ENCODE data around the gene CERT1. TPM values are rescaled to one million over a fixed set of nuclear protein-coding genes. Genes with fewer than 3 reads are reported as not detected.

The CERT1 gene
- total RNA-seq, 2 experiments from 2014 or later: 13.3 to 33.6 TPM

DNA sequence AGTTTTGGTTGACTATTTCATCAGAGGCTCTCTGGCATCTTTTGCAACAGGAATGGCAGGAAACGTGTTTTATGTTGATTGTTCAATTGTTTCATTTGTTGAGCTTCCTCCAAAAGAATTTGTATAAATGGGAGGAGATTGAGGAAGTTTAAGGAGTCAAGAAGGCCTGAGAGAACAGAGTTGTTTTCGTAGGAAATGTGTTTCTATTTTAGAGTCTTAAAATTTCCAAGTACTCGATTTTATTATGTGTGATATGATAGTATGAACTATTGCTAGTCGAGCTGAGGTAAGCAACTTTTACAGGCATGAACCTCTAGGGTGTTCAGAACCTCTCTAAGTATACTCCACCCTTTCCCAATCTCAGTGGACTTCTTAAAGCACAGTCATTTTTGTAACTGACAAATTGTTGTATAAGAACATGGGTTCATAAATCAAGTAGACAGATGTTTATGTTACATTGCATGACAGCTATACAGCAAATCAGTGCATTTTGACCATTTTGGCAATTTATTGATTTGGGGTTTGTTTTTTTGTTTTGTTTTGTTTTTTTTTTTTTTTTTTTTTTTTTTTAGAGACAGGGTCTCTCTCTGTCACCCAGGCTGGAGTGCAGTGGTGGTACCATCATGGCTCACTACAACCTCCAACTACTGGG, 47.7 kb upstream of the CERT1 start:
- Histone ChIP-seq H3K79me2 (ENCODE audit: insufficient read depth, low read depth, low read length) (no peaks in the 10 kb centered on the region), H3K4me1 (ENCODE audit: insufficient read depth, low read length, poor library complexity, severe bottlenecking) (no peaks in the 10 kb centered on the region), H3K9me2 (ENCODE audit: insufficient read depth, low read length) (no peaks in the 10 kb centered on the region), H3K4me3 (ENCODE audit: low read depth, low read length, poor library complexity, severe bottlenecking) (no peak overlapping the region), H3K9me3 (ENCODE audit: low read length) (no peaks in the 10 kb centered on the region), H2AFZ (ENCODE audit: low read length) (no peak overlapping the region), H3K36me3 (ENCODE audit: insufficient read depth, low read length) (peaks cover 43% of the 10 kb centered on the region), H3K27ac (ENCODE audit: low read depth, low read length, poor library complexity, severe bottlenecking) (no peak overlapping the region), H3K4me2 (ENCODE audit: low read length) (no peak overlapping the region), H4K20me1 (ENCODE audit: insufficient read depth, low read length) (no peaks in the 10 kb centered on the region)
- no peak for DNase-seq (ENCODE audit: low spot score)
- BruUV-seq (replicated peaks): no TSS peak
- intact Hi-C loops (cut with micrococcal nuclease; ENCODE audit: unreplicated experiment): no loop called here
- TF ChIP-seq, protein P1, sequence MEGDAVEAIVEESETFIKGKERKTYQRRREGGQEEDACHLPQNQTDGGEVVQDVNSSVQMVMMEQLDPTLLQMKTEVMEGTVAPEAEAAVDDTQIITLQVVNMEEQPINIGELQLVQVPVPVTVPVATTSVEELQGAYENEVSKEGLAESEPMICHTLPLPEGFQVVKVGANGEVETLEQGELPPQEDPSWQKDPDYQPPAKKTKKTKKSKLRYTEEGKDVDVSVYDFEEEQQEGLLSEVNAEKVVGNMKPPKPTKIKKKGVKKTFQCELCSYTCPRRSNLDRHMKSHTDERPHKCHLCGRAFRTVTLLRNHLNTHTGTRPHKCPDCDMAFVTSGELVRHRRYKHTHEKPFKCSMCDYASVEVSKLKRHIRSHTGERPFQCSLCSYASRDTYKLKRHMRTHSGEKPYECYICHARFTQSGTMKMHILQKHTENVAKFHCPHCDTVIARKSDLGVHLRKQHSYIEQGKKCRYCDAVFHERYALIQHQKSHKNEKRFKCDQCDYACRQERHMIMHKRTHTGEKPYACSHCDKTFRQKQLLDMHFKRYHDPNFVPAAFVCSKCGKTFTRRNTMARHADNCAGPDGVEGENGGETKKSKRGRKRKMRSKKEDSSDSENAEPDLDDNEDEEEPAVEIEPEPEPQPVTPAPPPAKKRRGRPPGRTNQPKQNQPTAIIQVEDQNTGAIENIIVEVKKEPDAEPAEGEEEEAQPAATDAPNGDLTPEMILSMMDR (conservative IDR thresholded peaks at IDR 0.05; ENCODE audit: low read length): no peak
- no peak for TF ChIP-seq EZH2phosphoT487 (IDR thresholded peaks at IDR 0.05; ENCODE audit: borderline replicate concordance, low read depth, low read length)
- ChIA-PET CTCF (ENCODE audit: unreplicated experiment) (no interaction called here), POLR2A (interaction anchor here (0.6 to 1.7 kb wide), 5 partner anchors 9 to 947 kb away, joined by 3 to 7 read pairs (median 5); no protein-coding TSS in a partner anchor)

DNA sequence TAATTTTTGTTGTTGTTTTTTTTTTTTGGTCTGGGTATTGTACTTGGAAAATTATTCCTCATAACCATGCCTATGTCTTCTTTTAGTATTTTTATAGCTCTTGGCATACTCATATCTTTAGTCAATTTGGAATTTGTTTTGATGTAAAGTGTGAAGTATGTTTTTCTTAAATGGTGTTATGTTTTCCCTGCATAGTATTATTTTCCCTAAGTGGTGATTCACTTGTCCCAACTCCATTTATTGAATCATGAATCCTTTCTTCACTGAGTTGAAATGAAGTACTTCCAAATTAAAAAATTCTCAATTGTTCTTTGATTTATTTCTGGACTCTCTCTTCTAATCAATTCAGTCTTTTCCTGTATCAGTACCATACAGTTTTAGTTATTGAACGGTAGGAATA, 46.8 kb upstream of the CERT1 start:
- Histone ChIP-seq H3K79me2 (ENCODE audit: insufficient read depth, low read depth, low read length) (no peaks in the 10 kb centered on the region), H3K27ac (ENCODE audit: low read depth, low read length, poor library complexity, severe bottlenecking) (no peak overlapping the region), H3K36me3 (ENCODE audit: insufficient read depth, low read length) (peaks cover 52% of the 10 kb centered on the region), H2AFZ (ENCODE audit: low read length) (no peak overlapping the region), H3K9me3 (ENCODE audit: low read length) (no peaks in the 10 kb centered on the region), H3K4me1 (ENCODE audit: insufficient read depth, low read length, poor library complexity, severe bottlenecking) (no peaks in the 10 kb centered on the region), H3K9me2 (ENCODE audit: insufficient read depth, low read length) (no peaks in the 10 kb centered on the region), H3K4me2 (ENCODE audit: low read length) (no peak overlapping the region), H3K4me3 (ENCODE audit: low read depth, low read length, poor library complexity, severe bottlenecking) (no peak overlapping the region), H4K20me1 (ENCODE audit: insufficient read depth, low read length) (no peaks in the 10 kb centered on the region)
- CTCF ChIA-PET (ENCODE audit: unreplicated experiment): no interaction called here
- POLR2A ChIA-PET: interaction anchor here (0.5 to 1.7 kb wide), 5 partner anchors 10 to 100 kb away, joined by 3 to 5 read pairs (median 3); no protein-coding TSS in a partner anchor
- TF ChIP-seq EZH2phosphoT487 (IDR thresholded peaks at IDR 0.05; ENCODE audit: borderline replicate concordance, low read depth, low read length): no peak
- TF ChIP-seq, protein P1 (conservative IDR thresholded peaks at IDR 0.05; ENCODE audit: low read length): no peak
- intact Hi-C loops (cut with micrococcal nuclease; ENCODE audit: unreplicated experiment): no loop called here
- DNase-seq (ENCODE audit: low spot score): no peak
- no TSS peak for BruUV-seq (replicated peaks)

DNA sequence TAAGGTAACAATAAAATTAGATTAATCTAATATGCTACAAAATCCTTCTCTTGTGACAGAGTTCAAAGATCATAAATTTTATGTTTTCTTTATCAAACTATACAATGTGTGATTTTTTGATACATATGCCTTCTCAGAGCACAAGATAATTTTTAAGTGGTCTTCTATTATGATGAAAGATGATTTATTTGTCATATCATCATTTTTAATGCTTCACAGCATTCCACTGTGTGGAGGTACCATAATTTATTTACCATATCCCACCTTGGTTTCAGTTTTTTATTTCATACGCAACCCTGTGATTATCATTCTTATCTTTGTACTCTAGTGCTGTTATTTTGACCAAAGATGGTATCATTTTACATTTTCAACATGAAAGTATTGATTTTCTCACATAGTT, 41.9 kb upstream of the CERT1 start:
- no peaks in the 10 kb centered on the region for H3K9me2 ChIP-seq (ENCODE audit: insufficient read depth, low read length)
- H2AFZ ChIP-seq (ENCODE audit: low read length): no peak overlapping the region
- no peaks in the 10 kb centered on the region for H3K79me2 ChIP-seq (ENCODE audit: insufficient read depth, low read depth, low read length)
- H3K27ac ChIP-seq (ENCODE audit: low read depth, low read length, poor library complexity, severe bottlenecking): no peak overlapping the region
- DNase-seq (ENCODE audit: low spot score): no peak
- ChIA-PET CTCF (ENCODE audit: unreplicated experiment) (no interaction called here), POLR2A (interaction anchor here (1.0 to 1.5 kb wide), 2 partner anchors 22 to 81 kb away, joined by 3 read pairs; no protein-coding TSS in a partner anchor)
- no peaks in the 10 kb centered on the region for H4K20me1 ChIP-seq (ENCODE audit: insufficient read depth, low read length)
- H3K4me2 ChIP-seq (ENCODE audit: low read length): no peak overlapping the region
- no peak for TF ChIP-seq EZH2phosphoT487 (IDR thresholded peaks at IDR 0.05; ENCODE audit: borderline replicate concordance, low read depth, low read length)
- intact Hi-C loops (cut with micrococcal nuclease; ENCODE audit: unreplicated experiment): no loop called here
- H3K9me3 ChIP-seq (ENCODE audit: low read length): no peaks in the 10 kb centered on the region
- no TSS peak for BruUV-seq (replicated peaks)
- no peak overlapping the region for H3K4me3 ChIP-seq (ENCODE audit: low read depth, low read length, poor library complexity, severe bottlenecking)
- peaks cover 55% of the 10 kb centered on the region for H3K36me3 ChIP-seq (ENCODE audit: insufficient read depth, low read length)
- no peaks in the 10 kb centered on the region for H3K4me1 ChIP-seq (ENCODE audit: insufficient read depth, low read length, poor library complexity, severe bottlenecking)

Measured in OCI-LY7 (cell line).